Measurements from ENCODE around the gene CEP76. TPM values are rescaled to one million over a fixed set of nuclear protein-coding genes. Genes with fewer than 3 reads are reported as not detected.

The CEP76 gene
- total RNA-seq, 4 donors from 2014 or later, result 6.8 to 14.2 (median 9.6) TPM

- H3K9me3 ChIP-seq, result no peaks in the 10 kb centered on the region
- H3K27ac ChIP-seq, result peak overlapping the region; percentile 95 to 98 (median 98)
- peak; percentile 54 to 55 for TF ChIP-seq POLR2A (IDR thresholded peaks at IDR 0.05)
- TF ChIP-seq EP300 (IDR thresholded peaks at IDR 0.05), result no peak
- no peaks in the 10 kb centered on the region for H3K27me3 ChIP-seq
- H3K4me1 ChIP-seq, result peaks cover 0 to 55% (median 4%) of the 10 kb centered on the region in 3 donors
- ATAC-seq, result peak; percentile 72
- peaks cover 0 to 6% of the 10 kb centered on the region in 2 donors for H3K36me3 ChIP-seq
- WGBS, 2 donors (ENCODE audit: low coverage in 1 of 2), result 0% methylated on average over 4 of the region's 89 CpGs; no CpG with 5 or more reads in 1 of the 2 donors
- H3K4me3 ChIP-seq, result peak overlapping the region; percentile 83 to 84
These were observed 45.4 kb downstream of the CEP76 start for GRCh38 chr18:12656938-12657683.

DNA sequence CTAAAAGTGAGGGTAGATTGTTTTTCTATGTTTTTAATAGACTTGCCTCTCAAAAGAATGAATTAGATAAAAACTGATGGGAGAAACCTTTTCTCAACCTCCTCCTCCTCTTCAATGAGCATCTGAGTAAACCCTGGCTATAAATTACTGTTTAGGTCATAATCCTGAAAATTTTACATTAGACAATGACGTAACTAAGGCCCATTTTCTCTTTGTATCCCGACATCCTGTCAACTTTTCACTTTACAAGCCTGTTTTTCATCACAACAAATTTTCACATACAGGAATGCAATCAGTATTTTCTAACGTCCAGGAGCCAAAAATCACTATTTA lies 46.0 kb downstream of the CEP76 start:
- 0% methylated on average over 2 to 3 of the region's 3 CpGs for WGBS, 2 donors (ENCODE audit: low coverage in 1 of 2)
- no peak for ATAC-seq
- peak overlapping the region; percentile 83 to 84 for H3K4me3 ChIP-seq

DNA sequence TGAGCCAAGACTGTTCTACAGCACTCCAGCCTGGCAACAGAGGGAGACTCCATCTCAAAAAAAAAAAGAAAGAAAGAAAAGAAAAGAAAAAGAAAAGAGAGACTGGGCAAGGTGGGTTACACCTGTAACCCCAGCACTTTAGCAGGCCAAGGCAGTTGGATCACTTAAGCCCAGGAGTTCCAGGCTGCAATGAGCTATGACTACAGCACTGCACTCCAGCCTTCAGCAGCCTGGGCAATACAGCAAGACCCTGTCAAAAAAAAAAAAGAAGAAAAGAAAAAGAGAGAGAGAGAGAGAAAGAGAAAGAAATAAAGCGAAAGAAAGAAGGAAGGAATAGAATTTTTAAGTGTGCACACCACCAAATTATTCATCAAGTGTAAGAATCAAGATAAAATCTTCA lies 47.6 kb downstream of the CEP76 start:
- ATAC-seq, result no peak
- Histone ChIP-seq H3K4me1 (peaks cover 0 to 68% (median 9%) of the 10 kb centered on the region in 3 donors), H3K9me3 (no peaks in the 10 kb centered on the region), H3K27ac (no peak overlapping the region), H3K4me3 (no peak overlapping the region), H3K36me3 (no peaks in the 10 kb centered on the region), H3K27me3 (no peaks in the 10 kb centered on the region)
- TF ChIP-seq EP300 (IDR thresholded peaks at IDR 0.05) (no peak), POLR2AphosphoS5 (IDR thresholded peaks at IDR 0.05) (no peak), CTCF (IDR thresholded peaks at IDR 0.05) (no peak), POLR2A (IDR thresholded peaks at IDR 0.05) (no peak)
- 80 to 100% methylated on average over 1 of the region's 1 CpG for WGBS, 2 donors (ENCODE audit: low coverage in 1 of 2)

More for the DNA sequence above, 46.0 kb downstream of the CEP76 start:
- TF ChIP-seq EP300 (IDR thresholded peaks at IDR 0.05), result no peak
- TF ChIP-seq CTCF (IDR thresholded peaks at IDR 0.05), result no peak
- no peak for TF ChIP-seq POLR2AphosphoS5 (IDR thresholded peaks at IDR 0.05)
- TF ChIP-seq POLR2A (IDR thresholded peaks at IDR 0.05), result no peak
- H3K36me3 ChIP-seq, result peaks cover 0 to 5% of the 10 kb centered on the region in 2 donors
- H3K9me3 ChIP-seq, result no peaks in the 10 kb centered on the region
- no peaks in the 10 kb centered on the region for H3K27me3 ChIP-seq
- peaks cover 0 to 61% (median 5%) of the 10 kb centered on the region in 3 donors for H3K4me1 ChIP-seq
- peak overlapping the region; percentile 95 to 98 (median 98) for H3K27ac ChIP-seq

GRCh38 chr18:12652861-12653401 lies 49.6 kb downstream of the CEP76 start:
- no peak for TF ChIP-seq POLR2A (IDR thresholded peaks at IDR 0.05)
- TF ChIP-seq POLR2AphosphoS5 (IDR thresholded peaks at IDR 0.05), result no peak
- TF ChIP-seq CTCF (IDR thresholded peaks at IDR 0.05), result no peak
- TF ChIP-seq EP300 (IDR thresholded peaks at IDR 0.05), result no peak
- 39 to 49% methylated on average over 2 to 3 of the region's 3 CpGs for whole genome bisulfite sequencing, 2 donors (ENCODE audit: low coverage in 1 of 2)
- Histone ChIP-seq H3K36me3 (no peaks in the 10 kb centered on the region), H3K4me1 (peaks cover 0 to 53% (median 9%) of the 10 kb centered on the region in 3 donors), H3K27ac (no peak overlapping the region), H3K4me3 (no peak overlapping the region), H3K9me3 (no peaks in the 10 kb centered on the region), H3K27me3 (no peaks in the 10 kb centered on the region)
- ATAC-seq, result no peak

DNA sequence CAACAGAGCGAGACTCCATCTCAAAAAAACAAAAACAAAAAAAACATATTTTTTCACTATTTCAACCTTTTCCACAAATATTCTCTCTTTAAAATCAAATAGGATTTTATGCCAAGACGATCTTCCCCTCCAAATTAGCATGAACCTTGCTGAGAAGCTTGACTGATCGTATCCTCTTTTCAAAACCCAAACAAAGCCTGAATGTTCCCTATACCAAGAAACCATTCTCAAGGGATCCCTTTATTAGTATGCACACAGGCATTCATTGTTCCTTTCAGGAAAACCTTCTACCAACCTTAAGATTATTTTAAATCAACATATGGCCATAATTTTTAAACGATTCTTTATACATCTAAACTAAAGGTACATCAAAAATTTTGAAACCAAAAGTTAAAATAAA lies 50.9 kb downstream of the CEP76 start:
- H3K4me3 ChIP-seq, result no peak overlapping the region
- no peak for ATAC-seq
- peaks cover 0 to 50% (median 9%) of the 10 kb centered on the region in 3 donors for H3K4me1 ChIP-seq
- H3K27me3 ChIP-seq, result no peaks in the 10 kb centered on the region
- H3K9me3 ChIP-seq, result no peaks in the 10 kb centered on the region
- 42 to 67% methylated on average over 3 to 4 of the region's 4 CpGs for WGBS, 2 donors (ENCODE audit: low coverage in 1 of 2)
- H3K36me3 ChIP-seq, result no peaks in the 10 kb centered on the region
- H3K27ac ChIP-seq, result no peak overlapping the region
- TF ChIP-seq EP300 (IDR thresholded peaks at IDR 0.05) (no peak), POLR2AphosphoS5 (IDR thresholded peaks at IDR 0.05) (no peak), POLR2A (IDR thresholded peaks at IDR 0.05) (no peak)

- no peaks in the 10 kb centered on the region for H3K36me3 ChIP-seq
- no peak overlapping the region for H3K27ac ChIP-seq
- H3K9me3 ChIP-seq, result no peaks in the 10 kb centered on the region
- H3K27me3 ChIP-seq, result no peaks in the 10 kb centered on the region
- H3K4me1 ChIP-seq, result peaks cover 10 to 51% (median 16%) of the 10 kb centered on the region in 3 donors
- 85 to 93% methylated on average over 3 of the region's 3 CpGs for WGBS, 2 donors (ENCODE audit: low coverage in 1 of 2)
- ATAC-seq, result no peak
- H3K4me3 ChIP-seq, result no peak overlapping the region
- TF ChIP-seq POLR2AphosphoS5 (IDR thresholded peaks at IDR 0.05) (no peak), EP300 (IDR thresholded peaks at IDR 0.05) (no peak), POLR2A (IDR thresholded peaks at IDR 0.05) (no peak), CTCF (IDR thresholded peaks at IDR 0.05) (no peak)
These were observed 54.8 kb downstream of the CEP76 start for GRCh38 chr18:12647773-12648172.

Data from gastroesophageal sphincter (tissue), 4 donors.